WTC11 (cell line): ENCODE data around the gene AKT3.

Experiments used
- NFE2L1 ChIP-seq: sonication (generic); formaldehyde crosslinking; IDR thresholded peaks from 2 replicates; pipeline ENCODE4 v1.8.1; 2023; ENCODE audit warnings: missing genetic modification reagents
- ZNF263 ChIP-seq: sonication (generic); formaldehyde crosslinking; IDR thresholded peaks from 2 replicates; pipeline ENCODE4 v1.8.1; 2022; ENCODE audit warnings: low read depth, mild to moderate bottlenecking, moderate library complexity, missing genetic modification reagents

DNA sequence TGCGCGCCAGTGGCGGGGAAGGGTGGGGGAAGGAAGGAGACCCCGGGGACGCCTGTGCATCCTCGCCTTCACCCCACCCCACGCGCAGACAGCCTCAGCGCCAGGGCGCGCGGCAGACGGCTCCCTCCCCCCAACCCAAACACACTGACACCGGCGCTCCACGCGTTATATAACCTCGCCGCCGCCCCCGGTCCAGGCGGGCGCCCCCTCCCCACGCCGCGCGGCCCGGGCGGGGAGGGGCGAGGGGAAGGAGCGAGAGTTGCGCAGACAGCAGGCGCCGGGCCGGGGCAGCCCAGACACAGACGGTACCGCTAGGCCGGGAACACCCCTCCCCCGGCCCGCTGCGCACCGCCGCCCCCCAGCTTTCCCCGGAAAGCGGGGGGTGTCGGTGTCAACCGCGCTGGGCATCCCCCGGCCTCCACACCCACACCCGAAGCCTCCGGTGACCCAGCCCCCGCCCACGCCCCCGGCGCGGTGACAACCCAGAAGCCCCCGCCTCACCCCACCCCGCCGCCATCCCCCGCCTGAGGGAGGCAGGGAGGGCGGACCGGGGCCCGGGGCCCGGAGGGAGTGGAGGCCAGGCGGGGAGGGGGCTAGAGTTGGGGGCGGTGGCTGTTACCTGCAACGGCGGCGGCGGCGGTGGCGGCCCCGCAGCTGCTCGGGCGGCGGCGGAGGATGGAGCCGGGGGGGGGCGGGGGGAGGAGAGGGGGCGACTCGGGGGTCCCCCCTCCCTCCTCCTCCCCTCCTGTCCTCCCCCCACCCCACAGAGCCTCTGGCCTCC, 432 bp downstream of the AKT3 start:
- TF ChIP-seq NFE2L1 (CRISPR knock-in tag) (no peak), ZNF263 (CRISPR knock-in tag) (no peak)
